SKM-1 (cell line): ENCODE data around the gene TFG.

Source experiments
- DNase-seq: peaks from one replicate; lab custom pipeline; 2025; ENCODE audit not compliant: unreplicated experiment; lab: John Stamatoyannopoulos, UW

TFG gene

DNA sequence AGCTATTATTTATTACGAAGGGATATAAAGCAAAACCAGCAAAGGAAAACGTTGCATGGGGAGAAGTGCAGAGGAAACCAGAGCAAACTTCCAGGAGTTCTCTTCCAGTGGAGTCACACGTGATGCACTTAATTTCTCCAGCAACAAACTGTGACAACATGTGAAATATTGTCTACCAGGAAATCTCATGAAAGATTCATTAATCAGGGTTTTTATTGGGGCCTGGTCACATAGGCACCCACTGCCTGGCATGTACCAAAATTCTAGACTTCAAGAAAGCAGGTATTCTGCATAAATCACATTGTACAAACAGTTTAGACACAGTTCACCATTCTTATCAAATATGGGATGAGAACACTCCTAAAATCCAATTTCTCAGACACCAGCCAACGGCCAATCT, 5.4 kb upstream of the TFG start:
- DNase-seq, result no peak

DNA sequence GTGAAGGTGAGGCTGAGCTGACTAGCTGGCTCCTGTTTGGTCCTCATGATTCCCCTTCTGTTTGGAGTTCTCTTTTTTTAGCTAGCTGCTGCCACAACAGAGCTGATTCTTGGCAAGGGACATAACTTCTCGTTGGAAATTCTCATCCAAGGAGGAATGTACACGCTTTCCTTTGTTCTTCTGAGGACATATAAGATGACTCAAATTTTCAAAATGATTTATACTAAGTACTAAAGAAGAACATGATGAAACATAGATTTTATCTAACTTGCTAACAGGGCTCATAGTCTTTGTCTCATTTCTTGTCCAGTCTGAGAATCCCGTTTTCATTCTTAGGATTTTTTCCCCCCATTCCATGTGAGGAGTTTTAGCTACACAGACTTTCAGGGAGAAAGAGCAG, 2.9 kb upstream of the TFG start:
- DNase-seq, result no peak

DNA sequence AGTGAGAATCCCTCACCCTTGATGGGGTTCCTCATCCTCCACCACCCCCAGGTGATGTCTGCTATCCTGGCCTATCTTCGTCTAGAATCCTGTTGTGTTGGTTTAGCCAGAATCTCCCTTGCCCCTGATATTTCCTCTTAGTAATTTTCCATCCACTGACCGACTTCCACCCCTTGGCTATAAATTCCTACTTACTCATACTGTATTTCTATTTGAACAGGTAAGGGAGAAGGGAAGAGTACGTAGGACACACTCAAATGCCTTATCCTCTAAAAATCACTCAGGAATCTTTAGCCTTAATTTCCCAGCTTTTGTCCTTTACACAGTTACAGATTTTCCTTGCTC, 678 bp upstream of the TFG start:
- DNase-seq, result no peak

DNA sequence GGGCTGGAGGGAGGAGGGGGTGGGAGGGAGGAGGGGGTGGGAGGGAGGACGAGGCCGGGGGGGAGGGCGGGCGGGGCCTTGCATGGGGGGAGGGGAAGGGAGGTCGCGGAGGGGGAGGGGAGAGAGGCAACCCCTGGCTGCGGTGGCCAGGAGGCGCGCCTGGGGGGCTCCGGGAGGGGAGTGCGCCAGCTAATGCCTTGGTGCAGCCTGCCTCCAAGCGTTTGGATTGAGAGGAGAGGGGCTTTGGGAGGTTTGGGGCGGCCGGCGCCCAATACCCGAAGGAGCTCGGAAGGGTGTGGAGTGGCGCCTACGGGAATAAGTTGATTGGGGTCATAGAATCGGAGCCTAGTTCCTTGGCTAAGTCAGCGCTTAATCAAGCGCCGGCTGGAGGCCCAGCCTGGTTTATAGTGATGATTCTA, 557 bp downstream of the TFG start:
- DNase-seq, result peak; percentile 3

DNA sequence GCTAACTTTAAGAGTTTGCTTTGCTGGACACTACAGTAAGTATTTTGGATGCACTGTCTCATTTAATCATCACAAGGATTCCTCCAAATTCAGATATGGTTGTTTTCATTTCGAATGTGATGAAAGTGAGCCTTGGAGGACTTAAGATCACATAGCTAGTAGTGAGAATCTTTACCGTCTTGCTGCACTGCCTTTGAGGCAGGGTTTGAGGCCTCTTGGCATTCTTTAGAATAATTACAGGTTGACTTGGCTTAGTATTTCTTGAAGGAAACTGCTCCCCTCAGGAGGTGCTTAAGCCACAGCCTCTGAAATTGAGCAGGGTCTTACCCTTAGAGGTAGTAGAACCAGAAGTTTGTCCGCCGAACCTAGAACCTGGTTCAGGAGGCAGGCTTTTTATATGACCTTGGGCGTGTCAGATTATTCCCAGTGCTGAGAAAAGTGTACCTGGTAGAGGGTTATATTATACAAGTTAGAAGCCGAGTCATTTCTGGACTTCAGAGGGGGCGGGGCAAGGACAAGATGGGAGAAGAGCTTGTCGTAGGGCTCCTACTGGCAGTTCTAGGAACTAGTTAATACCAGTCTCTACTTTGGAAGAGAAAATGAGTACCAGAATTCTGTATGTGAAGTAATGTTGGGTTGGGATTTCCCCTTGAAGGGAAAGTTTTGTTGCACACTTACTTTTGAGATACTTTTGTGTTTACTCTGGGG, 1.1 kb downstream of the TFG start:
- peak; percentile 69 for DNase-seq

DNA sequence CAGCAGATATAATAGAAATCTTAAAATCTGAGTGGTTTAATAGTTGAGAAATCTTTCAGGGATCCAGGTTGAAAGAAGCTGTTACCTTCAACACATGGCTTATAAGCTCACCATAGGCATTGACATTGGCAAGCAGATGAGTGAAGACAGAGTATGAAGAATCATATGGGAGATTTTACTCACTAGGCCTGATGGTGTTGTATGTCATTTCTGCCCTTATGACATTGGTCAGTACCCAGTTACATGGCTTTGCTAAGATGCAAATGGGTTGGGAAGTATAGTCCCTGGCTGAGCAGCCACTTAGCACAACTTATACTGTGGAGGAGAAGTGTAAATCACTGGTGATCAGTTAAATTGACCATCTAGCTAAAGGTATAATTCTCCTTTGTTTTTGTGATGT, 5.9 kb downstream of the TFG start:
- DNase-seq, result no peak

DNA sequence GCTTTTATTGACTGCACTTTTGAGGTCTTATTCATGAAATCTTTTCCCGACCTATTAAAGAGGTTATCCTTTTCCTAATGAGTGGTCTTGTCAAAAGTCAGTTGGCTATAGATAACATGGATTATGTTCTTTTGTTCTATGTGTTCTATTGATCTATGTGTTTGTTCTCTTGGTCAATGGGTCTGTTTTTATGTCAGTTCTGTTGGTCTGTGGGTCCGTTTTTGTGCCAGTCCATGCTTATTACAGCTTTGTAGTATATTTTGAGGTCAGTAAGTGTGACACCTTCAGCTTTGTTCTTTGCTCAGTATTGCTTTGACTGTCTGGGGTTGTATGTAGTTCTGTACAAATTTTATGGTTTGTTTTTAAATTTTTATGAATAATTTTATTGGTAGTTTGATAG, 7.8 kb downstream of the TFG start:
- DNase-seq, result no peak

DNA sequence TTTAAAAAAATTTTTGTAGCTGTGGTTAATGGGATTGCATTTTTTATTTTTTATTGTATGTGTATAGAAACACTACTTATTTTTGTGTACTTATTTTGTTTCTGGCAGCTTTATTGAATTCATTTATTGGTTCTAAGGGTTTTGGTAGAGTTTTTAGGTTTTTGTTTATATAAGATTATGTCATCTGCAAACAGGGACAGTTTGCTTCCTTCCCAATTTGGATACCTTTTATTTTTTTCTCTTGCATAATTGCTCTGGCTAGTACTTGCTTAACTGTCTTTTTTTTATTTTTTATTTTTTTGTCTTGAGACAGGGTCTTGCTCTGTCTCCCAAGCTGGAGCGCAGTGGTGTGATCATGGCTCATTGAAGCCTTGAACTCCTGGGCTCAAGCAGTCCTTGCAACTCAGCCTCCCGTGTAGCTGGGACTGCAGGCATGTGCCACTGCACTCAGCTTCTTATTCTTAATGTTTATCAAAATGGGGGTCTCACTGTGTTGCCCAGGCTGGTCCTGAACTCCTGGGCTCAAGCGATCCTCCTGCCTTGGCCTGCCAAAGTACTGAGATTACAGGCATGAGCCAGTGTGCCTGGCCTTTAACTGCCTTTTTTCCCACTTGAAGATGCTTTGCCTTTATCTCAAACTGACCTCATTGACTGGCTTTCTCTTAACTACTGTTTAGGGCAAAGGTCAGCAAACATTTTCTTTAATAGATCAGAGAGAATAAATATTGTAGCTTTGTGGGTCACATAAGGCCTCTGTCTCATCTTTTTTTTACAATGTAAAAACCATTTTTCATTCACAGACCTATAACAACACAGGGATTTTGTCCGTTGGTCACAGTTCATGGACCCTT, 8.6 kb downstream of the TFG start:
- no peak for DNase-seq

DNA sequence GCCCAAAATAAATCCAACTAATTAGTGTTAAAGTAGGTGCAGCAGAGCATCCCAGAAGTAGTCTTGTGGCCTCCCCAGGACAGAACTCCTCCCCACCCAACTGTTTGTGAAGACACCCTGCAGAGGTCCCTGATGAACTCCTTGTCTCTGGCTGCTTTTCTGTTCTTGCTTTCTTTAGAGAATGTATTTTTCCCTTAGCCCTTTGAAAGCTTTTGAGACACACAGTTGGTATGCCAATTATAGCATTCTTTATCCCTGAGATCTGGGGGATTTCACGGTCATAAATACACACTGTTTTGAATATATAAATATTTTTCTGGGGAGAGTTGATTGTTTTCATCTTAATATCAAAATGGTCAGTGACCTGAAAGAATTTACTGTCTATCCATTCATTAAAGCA, 9.8 kb downstream of the TFG start:
- no peak for DNase-seq

DNA sequence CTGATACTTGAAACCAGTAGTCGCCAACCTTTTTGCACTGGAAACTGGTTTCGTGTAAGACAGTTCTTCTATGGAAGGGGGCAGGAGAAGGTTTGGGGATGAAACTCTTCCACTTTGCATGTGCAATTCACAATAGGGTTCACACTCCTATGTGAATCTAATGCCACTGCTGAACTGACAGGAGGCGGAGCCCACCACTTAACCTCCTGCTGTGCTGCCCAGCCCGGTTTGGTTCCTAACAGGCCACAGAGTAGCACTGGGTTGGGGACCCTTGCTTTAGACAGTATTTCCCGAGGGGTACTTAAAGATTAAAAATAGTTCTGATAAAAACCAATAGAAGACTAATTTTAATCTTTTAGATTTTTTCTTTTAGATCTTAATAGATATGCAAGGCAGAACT, 11.1 kb downstream of the TFG start:
- DNase-seq, result no peak

DNA sequence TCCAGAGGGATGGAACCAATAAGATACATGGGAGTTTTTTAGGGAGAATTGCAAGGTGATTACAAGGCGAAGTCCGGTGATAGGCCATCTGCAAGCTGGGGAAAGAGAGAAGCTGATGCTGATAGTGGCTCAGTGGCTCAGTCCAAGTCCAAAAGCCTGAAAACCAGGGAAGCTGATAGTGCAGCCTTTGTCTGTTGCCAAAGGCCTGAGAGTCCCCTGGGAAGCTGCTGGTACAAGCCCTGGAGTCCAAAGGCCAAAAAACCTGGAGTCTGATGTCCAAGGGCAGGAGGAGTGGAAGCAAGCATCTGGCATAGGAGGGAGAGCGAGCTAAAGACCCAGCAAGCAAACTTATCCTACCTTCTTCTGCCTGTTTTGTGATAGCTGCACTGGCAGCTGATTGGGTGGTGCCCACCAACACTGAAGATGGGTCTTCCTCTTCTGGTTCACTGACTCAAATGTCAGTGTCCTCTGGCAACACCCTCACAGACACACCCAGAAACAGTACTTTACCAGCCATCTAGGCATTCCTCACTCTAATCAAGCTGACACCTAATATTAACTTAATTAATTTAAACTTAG, 16.7 kb downstream of the TFG start:
- no peak for DNase-seq

DNA sequence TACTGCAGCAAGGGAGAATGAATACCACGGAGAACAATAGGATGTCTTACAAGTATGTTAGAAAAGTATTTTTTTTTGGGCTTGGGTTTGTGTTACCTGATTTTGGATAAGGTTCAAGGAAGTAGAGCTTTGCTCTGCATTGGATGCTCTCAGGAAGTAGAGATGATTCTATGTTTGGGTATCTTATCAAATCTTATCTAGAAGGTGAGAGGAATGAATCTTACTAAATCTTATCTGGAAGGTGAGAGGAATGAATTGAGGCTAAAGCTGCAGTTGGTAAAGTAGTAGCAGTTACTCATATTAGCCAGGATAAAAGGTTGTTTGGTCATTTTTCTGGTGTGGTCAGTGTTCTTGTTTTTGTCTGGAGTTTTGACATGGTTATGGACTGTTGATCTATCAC, 17.4 kb downstream of the TFG start:
- DNase-seq, result no peak

DNA sequence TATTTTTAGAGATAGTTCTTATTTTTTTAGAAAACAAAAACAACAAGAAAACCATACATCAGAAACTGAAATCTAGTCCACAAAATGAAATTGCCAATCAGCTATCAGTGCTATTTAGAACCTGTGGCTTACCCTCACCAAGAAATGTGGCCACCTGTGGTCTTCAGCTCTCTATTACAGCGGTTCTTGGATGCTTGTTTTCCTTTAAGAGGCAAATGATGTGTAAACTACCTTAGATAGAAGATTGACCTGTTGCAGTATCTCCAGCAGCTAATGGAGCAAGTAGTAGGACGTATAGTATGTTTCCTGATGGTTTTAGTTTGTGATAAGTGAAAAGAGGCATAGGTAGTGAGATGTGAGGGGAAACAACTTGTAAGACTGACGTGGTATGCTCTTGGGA, 21.2 kb downstream of the TFG start:
- DNase-seq, result no peak

DNA sequence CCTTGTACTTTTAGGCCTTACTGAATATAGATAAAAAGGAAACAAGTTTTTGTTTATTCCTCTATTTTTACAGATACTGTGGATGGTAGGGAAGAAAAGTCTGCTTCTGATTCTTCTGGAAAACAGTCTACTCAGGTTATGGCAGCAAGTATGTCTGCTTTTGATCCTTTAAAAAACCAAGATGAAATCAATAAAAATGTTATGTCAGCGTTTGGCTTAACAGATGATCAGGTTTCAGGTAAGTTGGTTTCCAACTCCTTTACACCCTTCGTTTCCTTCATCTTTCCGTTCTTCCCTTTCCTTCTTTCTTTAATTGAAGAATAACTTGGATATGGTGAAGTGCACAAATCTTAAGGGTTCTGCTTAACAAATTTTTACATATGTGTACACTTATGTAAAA, 23.1 kb downstream of the TFG start:
- no peak for DNase-seq

DNA sequence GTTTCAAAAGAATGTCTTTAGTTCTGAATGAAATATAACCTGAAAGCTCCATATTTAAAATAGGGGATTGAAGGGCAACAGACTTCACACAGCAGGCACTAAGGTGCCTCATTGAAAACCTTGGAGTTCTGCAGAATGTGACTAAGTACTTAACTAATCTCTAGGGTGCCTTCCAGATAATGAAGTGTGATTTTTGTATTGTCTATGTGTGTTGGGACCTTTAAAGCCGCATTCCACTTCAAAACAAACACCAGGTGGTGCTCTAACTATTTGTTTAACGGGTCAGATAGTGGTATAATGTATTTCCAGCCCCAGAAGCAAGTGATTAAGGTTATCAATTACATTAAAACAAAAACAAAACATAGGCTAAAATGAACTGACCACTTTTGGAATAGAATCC, 28.0 kb downstream of the TFG start:
- DNase-seq, result no peak

DNA sequence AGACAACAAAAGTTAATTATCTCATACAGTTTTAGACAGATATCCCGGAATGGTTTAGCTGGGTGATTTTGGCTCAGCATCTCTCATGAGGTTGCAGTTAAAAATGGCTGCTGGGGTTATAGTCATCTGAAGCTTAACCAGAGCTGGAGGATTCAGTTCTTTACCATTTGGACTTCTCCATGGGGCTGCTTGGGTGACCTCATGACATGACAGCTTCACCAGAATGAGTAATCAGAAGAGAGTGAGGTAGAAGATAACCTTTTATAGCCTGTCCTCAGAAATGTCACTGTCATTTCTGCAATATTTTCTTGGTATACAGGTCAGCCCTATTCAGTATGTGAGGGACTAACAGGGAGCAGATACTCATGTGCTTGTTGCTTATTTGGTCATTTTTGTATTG, 30.9 kb downstream of the TFG start:
- DNase-seq, result no peak

DNA sequence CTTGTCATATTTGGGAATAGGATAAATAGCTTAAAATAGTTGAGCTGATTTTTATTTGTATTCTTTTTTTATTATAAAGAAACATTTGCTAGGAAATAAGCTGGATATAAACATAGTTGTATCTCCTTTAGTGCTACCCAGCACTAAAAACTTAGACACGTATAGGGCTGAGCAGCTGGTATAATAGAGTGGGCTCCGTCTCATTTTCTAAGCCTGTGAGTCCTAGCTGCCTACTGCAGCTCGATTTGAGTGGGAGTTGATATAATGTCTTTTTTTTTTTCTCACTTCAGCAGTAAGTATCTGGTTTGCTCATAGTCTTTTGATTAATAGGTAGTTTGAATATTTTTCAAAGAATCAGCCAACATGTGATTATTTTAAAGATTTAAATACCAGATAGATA, 34.2 kb downstream of the TFG start:
- no peak for DNase-seq

DNA sequence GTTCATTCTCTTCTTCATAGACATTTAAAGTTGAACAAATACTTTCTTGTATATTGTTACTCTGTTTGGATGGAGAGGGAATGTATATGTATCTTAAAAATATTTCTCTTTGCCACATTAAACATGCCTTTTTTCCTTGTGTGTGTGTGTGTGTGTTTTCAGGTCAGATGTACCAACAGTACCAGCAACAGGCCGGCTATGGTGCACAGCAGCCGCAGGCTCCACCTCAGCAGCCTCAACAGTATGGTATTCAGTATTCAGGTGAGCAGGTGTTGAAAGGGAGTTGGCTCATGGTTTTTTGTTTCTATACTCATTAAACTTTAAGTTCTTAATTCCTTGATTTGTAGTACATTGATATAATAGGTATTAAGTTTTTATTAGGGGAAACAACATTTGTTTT, 35.4 kb downstream of the TFG start:
- no peak for DNase-seq

DNA sequence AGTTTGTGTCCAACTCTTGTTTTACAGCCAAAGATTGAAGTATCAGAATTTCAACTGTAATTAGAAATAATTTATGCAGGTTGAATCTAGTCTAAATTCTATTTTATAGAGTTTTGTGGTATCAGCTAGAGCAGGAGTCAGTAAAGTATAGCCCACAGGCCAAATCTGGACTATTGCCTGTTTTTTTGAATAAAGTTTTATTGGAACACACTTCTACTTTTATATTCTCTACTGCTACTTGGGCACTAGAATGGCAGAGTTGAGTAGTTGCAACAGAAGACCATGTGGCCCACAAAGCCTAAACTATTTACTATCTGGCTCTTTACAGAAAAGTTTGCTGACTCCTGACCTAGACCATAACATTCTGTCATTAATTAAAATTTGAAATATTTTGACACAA, 36.3 kb downstream of the TFG start:
- DNase-seq, result no peak

DNA sequence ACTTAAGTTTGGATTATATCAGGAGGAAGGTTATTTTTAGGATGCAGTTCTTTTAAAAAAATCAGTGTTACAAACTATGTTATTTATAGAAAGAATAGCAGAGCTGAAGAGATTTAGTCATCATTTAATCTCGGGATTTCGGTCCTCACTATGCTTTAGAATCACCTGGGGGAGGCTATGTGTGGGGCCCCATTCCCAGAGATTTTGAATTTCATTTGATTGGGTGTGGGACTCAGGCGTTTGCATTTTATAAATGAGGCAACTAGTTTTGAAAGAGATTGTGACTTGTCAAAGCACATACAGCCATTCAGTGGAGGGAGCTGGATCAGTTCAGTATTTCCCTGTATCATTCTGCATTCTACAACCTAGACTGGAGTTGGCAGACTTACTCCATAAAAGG, 36.8 kb downstream of the TFG start:
- DNase-seq, result no peak

DNA sequence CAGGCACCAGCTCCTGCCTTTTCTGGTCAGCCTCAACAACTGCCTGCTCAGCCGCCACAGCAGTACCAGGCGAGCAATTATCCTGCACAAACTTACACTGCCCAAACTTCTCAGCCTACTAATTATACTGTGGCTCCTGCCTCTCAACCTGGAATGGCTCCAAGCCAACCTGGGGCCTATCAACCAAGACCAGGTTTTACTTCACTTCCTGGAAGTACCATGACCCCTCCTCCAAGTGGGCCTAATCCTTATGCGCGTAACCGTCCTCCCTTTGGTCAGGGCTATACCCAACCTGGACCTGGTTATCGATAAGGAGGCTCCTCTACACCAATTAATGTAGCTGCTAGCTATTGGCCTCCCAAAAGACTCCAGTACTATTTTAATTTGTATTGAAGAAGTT, 38.9 kb downstream of the TFG start:
- DNase-seq, result no peak

DNA sequence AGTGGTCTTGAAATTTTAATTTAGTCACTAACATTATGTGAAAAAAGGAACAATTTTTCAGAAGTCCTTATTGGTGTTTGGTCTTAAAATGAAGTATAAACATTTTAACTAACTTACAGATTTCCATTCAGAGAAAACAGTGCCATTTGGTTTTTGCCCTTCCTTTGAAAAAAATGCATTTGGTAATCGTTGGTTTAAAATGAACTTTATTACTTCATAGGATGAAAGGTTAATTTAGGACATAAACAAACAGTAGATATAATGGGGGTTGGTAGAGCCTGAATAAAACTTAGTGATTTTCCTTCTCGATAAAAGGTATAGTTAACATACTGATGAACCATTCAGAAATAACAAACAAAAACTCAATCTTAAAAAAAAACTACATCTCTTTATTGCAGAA, 39.7 kb downstream of the TFG start:
- DNase-seq, result no peak

DNA sequence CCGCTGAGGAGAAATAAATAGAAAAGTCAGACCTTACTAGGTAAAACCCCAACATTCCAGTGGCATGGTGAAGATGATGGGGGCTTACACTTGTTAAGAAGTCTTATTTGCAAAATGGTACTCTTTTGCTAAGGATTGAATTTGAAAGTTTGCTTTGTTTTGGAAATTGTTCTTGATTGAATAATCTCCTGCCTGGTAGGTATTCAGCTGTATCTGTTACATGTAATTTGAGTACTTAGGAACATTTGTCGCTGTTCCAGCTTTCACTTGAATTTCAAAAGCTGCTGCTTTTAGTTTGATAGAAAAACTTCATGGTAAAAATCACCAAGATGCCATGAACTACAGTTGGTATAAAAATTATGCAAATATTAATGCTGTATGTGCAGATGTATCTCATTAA, 44.6 kb downstream of the TFG start:
- no peak for DNase-seq
